WTC11 (cell line): ENCODE measurements around the gene ESAM. TPM values are rescaled to one million over a fixed set of nuclear protein-coding genes. Genes with fewer than 3 reads are reported as not detected.

Experiments used
- ATAC-seq: fragments of 200-7000 bp; cut with Tn5 transposase; 2 replicates; pipeline ENCODE4 v1.10.0; 2021; ENCODE audit warnings: mild to moderate bottlenecking, moderate library complexity
- CTCF ChIA-PET: fragments of 300-600 bp; sonication (Branson Sonifier 250); formaldehyde crosslinking; loops from one replicate; lab custom pipeline; 2021; ENCODE audit warnings: antibody characterized with exemption; lab: Charles Lee
- POLR2A ChIA-PET: fragments of 350-600 bp; sonication (Branson Sonifier 250); formaldehyde crosslinking; loops from one replicate; lab custom pipeline; 2021; ENCODE audit warnings: antibody characterized with exemption; lab: Charles Lee
- DNase-seq: peaks from one replicate; pipeline ENCODE4 v3.0.0; 2021; ENCODE audit warnings: low spot score
- H3K27ac Mint-ChIP-seq: 2 replicates; pipeline ENCODE4 v1.8.0; 2021; ENCODE audit warnings: mixed read lengths
- H3K27me3 Mint-ChIP-seq: 2 replicates; pipeline ENCODE4 v1.8.0; 2021; ENCODE audit warnings: low read depth, mild to moderate bottlenecking, moderate library complexity, mixed read lengths
- H3K36me3 Mint-ChIP-seq: 2 replicates; pipeline ENCODE4 v1.8.0; 2021; ENCODE audit warnings: mixed read lengths
- H3K4me1 Mint-ChIP-seq: 2 replicates; pipeline ENCODE4 v1.8.0; 2022; ENCODE audit warnings: mixed read lengths
- H3K4me3 Mint-ChIP-seq: 2 replicates; pipeline ENCODE4 v1.8.0; 2021; ENCODE audit warnings: mild to moderate bottlenecking, moderate library complexity, mixed read lengths
- H3K9me3 Mint-ChIP-seq: 2 replicates; pipeline ENCODE4 v1.8.0; 2021; ENCODE audit warnings: mixed read lengths
- AFF4 ChIP-seq: sonication (generic); formaldehyde crosslinking; IDR thresholded peaks from 2 replicates; pipeline ENCODE4 v1.8.1; 2023; ENCODE audit warnings: mild to moderate bottlenecking, missing genetic modification reagents, borderline replicate concordance
- ATF6 ChIP-seq: sonication (generic); formaldehyde crosslinking; IDR thresholded peaks from 2 replicates; pipeline ENCODE4 v1.8.1; 2023; ENCODE audit warnings: mild to moderate bottlenecking, missing genetic modification reagents
- E2F4 ChIP-seq: sonication (generic); formaldehyde crosslinking; IDR thresholded peaks from 2 replicates; pipeline ENCODE4 v1.8.1; 2022; ENCODE audit warnings: low read depth, mild to moderate bottlenecking, moderate library complexity, missing genetic modification reagents, borderline replicate concordance
- ELF4 ChIP-seq: sonication (generic); formaldehyde crosslinking; IDR thresholded peaks from 2 replicates; pipeline ENCODE4 v1.8.1; 2022; ENCODE audit warnings: low read depth, mild to moderate bottlenecking, moderate library complexity, missing genetic modification reagents
- ERG ChIP-seq: fragments of 250-450 bp; sonication (Bioruptor Pico); IDR thresholded peaks from 2 replicates; pipeline ENCODE4 v1.8.0; 2021; ENCODE audit warnings: mild to moderate bottlenecking
- HMGA2 ChIP-seq: fragments of 250-450 bp; sonication (Bioruptor Pico); IDR thresholded peaks from 2 replicates; pipeline ENCODE4 v1.4.0; 2021; ENCODE audit warnings: mild to moderate bottlenecking, moderate library complexity
- HMGXB4 ChIP-seq: sonication (generic); formaldehyde crosslinking; IDR thresholded peaks from 2 replicates; pipeline ENCODE4 v1.8.1; 2023; ENCODE audit warnings: mild to moderate bottlenecking, moderate library complexity, missing genetic modification reagents
- IRF2 ChIP-seq: sonication (generic); formaldehyde crosslinking; IDR thresholded peaks from 2 replicates; pipeline ENCODE4 v1.8.0; 2022; ENCODE audit warnings: low read depth, missing genetic modification reagents, borderline replicate concordance
- JUN ChIP-seq: sonication (generic); formaldehyde crosslinking; IDR thresholded peaks from 2 replicates; pipeline ENCODE4 v1.8.0; 2023; ENCODE audit warnings: mild to moderate bottlenecking, missing genetic modification reagents
- KAT7 ChIP-seq: sonication (generic); formaldehyde crosslinking; IDR thresholded peaks from 2 replicates; pipeline ENCODE4 v1.8.1; 2023; ENCODE audit warnings: missing genetic modification reagents, mild to moderate bottlenecking, borderline replicate concordance
- MXD4 ChIP-seq: fragments of 250-450 bp; sonication (Bioruptor Pico); IDR thresholded peaks from 2 replicates; pipeline ENCODE4 v1.8.0; 2021; ENCODE audit warnings: mild to moderate bottlenecking, moderate library complexity, borderline replicate concordance
- NR2C2 ChIP-seq: sonication (generic); formaldehyde crosslinking; IDR thresholded peaks from 2 replicates; pipeline ENCODE4 v1.8.0; 2022; ENCODE audit warnings: mild to moderate bottlenecking, missing genetic modification reagents
- ZBTB43 ChIP-seq: sonication (generic); formaldehyde crosslinking; IDR thresholded peaks from 2 replicates; pipeline ENCODE4 v1.8.1; 2023; ENCODE audit warnings: mild to moderate bottlenecking, missing genetic modification reagents
- ZNF416 ChIP-seq: fragments of 250-450 bp; sonication (Bioruptor Pico); IDR thresholded peaks from 2 replicates; pipeline ENCODE4 v1.9.0; 2021; ENCODE audit warnings: mild to moderate bottlenecking, inconsistent platforms
- ZNF425 ChIP-seq: fragments of 250-450 bp; sonication (Bioruptor Pico); conservative IDR thresholded peaks from 2 replicates; pipeline ENCODE4 v1.9.0; 2021; ENCODE audit warnings: mild to moderate bottlenecking
- ZNF671 ChIP-seq: fragments of 250-450 bp; sonication (Bioruptor Pico); IDR thresholded peaks from 2 replicates; pipeline ENCODE4 v1.8.0; 2021; ENCODE audit warnings: mild to moderate bottlenecking
- total RNA-seq: library from RNA; stranded (reverse); gene quantifications from 3 replicates; pipeline ENCODE4 v1.2.3, GENCODE V29; 2021

The ESAM gene
- total RNA-seq, 1 experiment from 2014 or later, result 0.48 TPM

- DNase-seq (no peak), ATAC-seq (no peak)
- ChIA-PET CTCF (interaction anchor here (2.0 to 4.7 kb wide), 2 partner anchors 10 to 88 kb away, joined by 15 to 70 read pairs; no protein-coding TSS in a partner anchor), POLR2A (no interaction called here)
- no peak overlapping the region; the same call in 1 of the 2 replicates for H3K4me3 Mint-ChIP-seq
- H3K9me3 Mint-ChIP-seq, result no peaks in the 10 kb centered on the region
- H3K27ac Mint-ChIP-seq, result no peak overlapping the region
- H3K36me3 Mint-ChIP-seq, result no peaks in the 10 kb centered on the region
- peaks cover 45% of the 10 kb centered on the region for H3K4me1 Mint-ChIP-seq
- no peak for TF ChIP-seq ELF4 (CRISPR knock-in tag)
- TF ChIP-seq ZNF416 (CRISPR knock-in tag), result no peak
- no peak for TF ChIP-seq IRF2 (CRISPR knock-in tag)
- H3K27me3 Mint-ChIP-seq, result peaks cover 100% of the 10 kb centered on the region
Observed at GRCh38 chr11:124748100-124748418, 14.0 kb downstream of the ESAM start.

- Mint-ChIP-seq H3K27me3 (peaks cover 100% of the 10 kb centered on the region), H3K36me3 (no peaks in the 10 kb centered on the region), H3K27ac (no peak overlapping the region), H3K4me3 (peak overlapping the region; percentile 89), H3K9me3 (no peaks in the 10 kb centered on the region), H3K4me1 (peaks cover 40% of the 10 kb centered on the region)
- TF ChIP-seq MXD4 (no peak), HMGA2 (CRISPR knock-in tag) (no peak), ERG (CRISPR knock-in tag) (no peak), AFF4 (CRISPR knock-in tag) (no peak), ZNF425 (CRISPR knock-in tag) (no peak), HMGXB4 (no peak), NR2C2 (CRISPR knock-in tag) (no peak), ZBTB43 (CRISPR knock-in tag) (no peak), JUN (CRISPR knock-in tag) (no peak), ZNF671 (CRISPR knock-in tag) (no peak), KAT7 (no peak), ATF6 (CRISPR knock-in tag) (no peak), E2F4 (CRISPR knock-in tag) (no peak)
- ChIA-PET CTCF (interaction anchor here (0.6 to 4.7 kb wide), 23 partner anchors 9 to 173 kb away, joined by 3 to 70 read pairs (median 11); partner anchors contain the start of genes ESAM, MSANTD2, SIAE and SPA17), POLR2A (interaction anchor here (1.3 kb wide), 1 partner anchor 53 kb away, joined by 6 read pairs; the partner anchor contains the start of gene MSANTD2)
- DNase-seq (no peak), ATAC-seq (no peak)
Observed at GRCh38 chr11:124747406-124748099, 14.5 kb downstream of the ESAM start.
